ENCODE results near the gene RAD51D.
A peak's percentile ranks its signal among the peaks of the same experiment; 100 is the strongest.

The RAD51D gene

GRCh38 chr17:35147375-35147905, 27.8 kb upstream of the RAD51D start, which contains the start of gene UNC45B:
TSS of gene UNC45B (plus strand) at chr17:35147817. CDS start at chr17:35148264, 447 bp downstream.
- no peaks in the 10 kb centered on the region for H3K27me3 ChIP-seq (ENCODE audit: insufficient read depth, low read depth, severe bottlenecking)
- no peaks in the 10 kb centered on the region for H3K9me3 ChIP-seq (ENCODE audit: severe bottlenecking)
- no peak within 1 kb of the TSS for H3K27ac ChIP-seq
- H3K36me3 ChIP-seq = no peaks in the 10 kb centered on the region
- DNase-seq = no peak
- H3K4me3 ChIP-seq (ENCODE audit: low read depth, low read length) = no peak within 1 kb of the TSS
- TF ChIP-seq, protein P1, sequence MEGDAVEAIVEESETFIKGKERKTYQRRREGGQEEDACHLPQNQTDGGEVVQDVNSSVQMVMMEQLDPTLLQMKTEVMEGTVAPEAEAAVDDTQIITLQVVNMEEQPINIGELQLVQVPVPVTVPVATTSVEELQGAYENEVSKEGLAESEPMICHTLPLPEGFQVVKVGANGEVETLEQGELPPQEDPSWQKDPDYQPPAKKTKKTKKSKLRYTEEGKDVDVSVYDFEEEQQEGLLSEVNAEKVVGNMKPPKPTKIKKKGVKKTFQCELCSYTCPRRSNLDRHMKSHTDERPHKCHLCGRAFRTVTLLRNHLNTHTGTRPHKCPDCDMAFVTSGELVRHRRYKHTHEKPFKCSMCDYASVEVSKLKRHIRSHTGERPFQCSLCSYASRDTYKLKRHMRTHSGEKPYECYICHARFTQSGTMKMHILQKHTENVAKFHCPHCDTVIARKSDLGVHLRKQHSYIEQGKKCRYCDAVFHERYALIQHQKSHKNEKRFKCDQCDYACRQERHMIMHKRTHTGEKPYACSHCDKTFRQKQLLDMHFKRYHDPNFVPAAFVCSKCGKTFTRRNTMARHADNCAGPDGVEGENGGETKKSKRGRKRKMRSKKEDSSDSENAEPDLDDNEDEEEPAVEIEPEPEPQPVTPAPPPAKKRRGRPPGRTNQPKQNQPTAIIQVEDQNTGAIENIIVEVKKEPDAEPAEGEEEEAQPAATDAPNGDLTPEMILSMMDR (IDR thresholded peaks at IDR 0.05; ENCODE audit: low read depth, low read length) = no peak

DNA sequence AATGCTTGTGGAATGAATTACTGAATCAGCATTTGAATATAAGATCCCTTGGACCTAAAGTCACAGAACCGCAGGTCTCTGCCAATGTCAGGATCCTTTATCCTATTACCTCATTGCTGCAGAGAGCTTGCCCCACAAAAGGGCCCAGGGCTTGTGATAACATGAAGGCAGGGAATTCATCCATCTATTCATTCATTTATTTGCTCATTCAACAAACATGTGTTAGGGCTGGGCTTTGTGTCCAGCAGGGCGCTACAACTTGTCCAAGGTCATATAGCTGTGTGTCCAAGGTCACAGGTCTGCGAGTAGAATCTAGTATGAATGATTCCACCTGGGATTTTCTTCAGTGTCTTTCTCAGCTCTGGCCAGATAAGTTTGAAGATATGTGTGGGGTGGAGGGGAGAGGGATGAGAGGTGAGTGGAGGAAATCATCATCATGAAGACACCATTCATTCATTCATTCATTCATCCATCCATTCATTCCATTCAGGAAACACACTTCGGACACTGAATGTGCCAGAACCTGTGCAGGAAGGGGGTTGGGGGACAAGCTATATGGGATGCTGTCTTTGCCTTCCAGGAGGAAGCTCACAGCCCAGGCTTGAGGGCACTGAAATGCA, 26.7 kb upstream of the RAD51D start:
- no peak for DNase-seq
- H3K4me3 ChIP-seq (ENCODE audit: low read depth, low read length) = no peak overlapping the region
- H3K27me3 ChIP-seq (ENCODE audit: insufficient read depth, low read depth, severe bottlenecking) = no peaks in the 10 kb centered on the region
- no peaks in the 10 kb centered on the region for H3K9me3 ChIP-seq (ENCODE audit: severe bottlenecking)
- H3K27ac ChIP-seq = no peak overlapping the region
- TF ChIP-seq, protein P1 (IDR thresholded peaks at IDR 0.05; ENCODE audit: low read depth, low read length) = no peak
- no peaks in the 10 kb centered on the region for H3K36me3 ChIP-seq

DNA sequence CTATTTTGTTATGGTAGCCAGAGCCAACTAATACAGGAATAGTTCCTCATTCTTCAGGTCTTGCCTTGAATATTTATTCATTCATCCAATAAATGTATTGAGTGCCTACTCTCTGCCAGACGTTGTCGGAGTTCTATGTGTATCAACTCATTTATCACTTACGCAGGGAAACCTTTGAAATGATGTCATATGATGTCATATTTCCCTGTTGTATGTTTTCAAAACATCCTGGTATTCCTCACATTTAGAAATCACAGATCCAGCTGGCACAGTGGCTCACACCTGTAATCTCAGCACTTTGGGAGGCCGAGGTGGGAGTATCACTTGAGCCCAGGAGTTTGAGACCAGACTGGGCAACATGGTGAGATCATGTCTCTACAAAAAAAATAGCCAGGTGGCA, 25.2 kb upstream of the RAD51D start:
- Histone ChIP-seq H3K4me3 (ENCODE audit: low read depth, low read length) (no peak overlapping the region), H3K27ac (no peak overlapping the region), H3K27me3 (ENCODE audit: insufficient read depth, low read depth, severe bottlenecking) (no peaks in the 10 kb centered on the region), H3K9me3 (ENCODE audit: severe bottlenecking) (no peaks in the 10 kb centered on the region), H3K36me3 (peaks cover 4% of the 10 kb centered on the region)
- DNase-seq = no peak
- TF ChIP-seq, protein P1 (IDR thresholded peaks at IDR 0.05; ENCODE audit: low read depth, low read length) = no peak

DNA sequence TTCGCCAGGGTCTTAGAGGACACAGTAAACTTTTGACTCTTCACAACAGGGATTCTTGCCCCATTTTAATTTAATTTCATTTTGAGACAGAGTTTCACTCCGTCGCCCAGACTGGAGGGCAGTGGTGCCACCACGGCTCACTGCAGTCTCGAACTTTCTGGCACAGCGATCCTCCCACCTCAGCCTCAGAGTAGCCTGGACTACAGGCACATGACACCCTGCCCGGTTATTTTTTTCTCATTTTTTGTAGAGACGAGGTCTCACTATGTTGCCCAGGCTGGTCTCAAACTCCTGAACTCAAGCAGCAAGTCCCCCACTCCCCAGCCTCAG, 22.8 kb upstream of the RAD51D start:
- Histone ChIP-seq H3K9me3 (ENCODE audit: severe bottlenecking) (no peaks in the 10 kb centered on the region), H3K27ac (no peak overlapping the region; the same call in 1 of the 2 replicates), H3K4me3 (ENCODE audit: low read depth, low read length) (no peak overlapping the region; the same call in 1 of the 2 replicates), H3K36me3 (peaks cover 27% of the 10 kb centered on the region), H3K27me3 (ENCODE audit: insufficient read depth, low read depth, severe bottlenecking) (no peaks in the 10 kb centered on the region)
- TF ChIP-seq, protein P1 (IDR thresholded peaks at IDR 0.05; ENCODE audit: low read depth, low read length) = no peak
- DNase-seq = no peak

DNA sequence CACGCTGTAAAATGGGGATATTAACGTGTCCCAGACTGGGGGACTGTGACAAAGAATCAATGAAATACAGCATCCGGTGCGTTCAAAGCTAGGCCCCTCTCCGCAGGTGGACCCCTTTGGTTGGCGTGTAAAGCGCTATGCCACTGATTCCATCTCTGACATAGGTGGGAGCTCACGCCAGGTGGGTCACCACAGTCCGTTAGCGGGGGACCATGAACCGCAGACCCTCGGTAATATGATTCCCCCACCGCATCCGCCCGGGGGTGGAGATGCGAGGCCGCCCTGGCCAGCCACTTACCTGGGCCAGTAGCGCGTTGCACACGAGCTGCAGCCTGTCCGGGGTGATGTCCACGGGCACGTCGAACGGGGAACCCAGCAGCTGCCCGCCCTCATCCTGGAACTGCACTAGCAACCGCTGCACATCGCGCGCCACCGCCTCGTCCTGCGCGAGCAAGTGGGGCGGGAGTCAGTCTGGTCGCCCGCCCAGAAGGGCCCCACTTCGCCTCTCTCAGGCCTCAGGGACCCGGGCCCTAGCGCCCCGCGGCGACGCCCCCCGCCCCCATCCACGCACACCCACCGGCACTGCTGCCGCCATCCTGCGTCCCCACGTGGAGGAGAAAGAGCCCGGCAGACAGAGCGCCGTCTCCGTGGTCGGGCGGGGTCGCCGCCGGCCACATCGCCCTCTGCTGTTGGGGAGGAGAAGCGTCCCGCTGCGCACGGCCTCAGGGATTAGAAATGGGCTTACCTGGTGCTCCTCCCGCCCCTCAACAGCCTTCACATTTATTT, 22.2 kb upstream of the RAD51D start, which contains the start of gene NLE1:
Gene NLE1 (minus strand): TSS at position 623 of the 786 bp plus-strand sequence. CDS start 28 bp downstream, at position 595.
- no peaks in the 10 kb centered on the region for H3K27me3 ChIP-seq (ENCODE audit: insufficient read depth, low read depth, severe bottlenecking)
- DNase-seq = peak; percentile 87
- peaks cover 32% of the 10 kb centered on the region for H3K36me3 ChIP-seq
- H3K9me3 ChIP-seq (ENCODE audit: severe bottlenecking) = no peaks in the 10 kb centered on the region
- peak within 1 kb of the TSS; percentile 96 for H3K4me3 ChIP-seq (ENCODE audit: low read depth, low read length)
- H3K27ac ChIP-seq = peak within 1 kb of the TSS; percentile 74
- TF ChIP-seq, protein P1 (IDR thresholded peaks at IDR 0.05; ENCODE audit: low read depth, low read length) = peak; percentile 95

Measured in WERI-Rb-1 (cell line).